Astrocyte of the hippocampus (primary cell): ENCODE measurements around the gene IFNLR1.

Experiments used
- DNase-seq: peaks from one replicate; pipeline ENCODE4 v3.0.0; 2011; ENCODE audit warnings: low read depth, low spot score

IFNLR1 gene

DNA sequence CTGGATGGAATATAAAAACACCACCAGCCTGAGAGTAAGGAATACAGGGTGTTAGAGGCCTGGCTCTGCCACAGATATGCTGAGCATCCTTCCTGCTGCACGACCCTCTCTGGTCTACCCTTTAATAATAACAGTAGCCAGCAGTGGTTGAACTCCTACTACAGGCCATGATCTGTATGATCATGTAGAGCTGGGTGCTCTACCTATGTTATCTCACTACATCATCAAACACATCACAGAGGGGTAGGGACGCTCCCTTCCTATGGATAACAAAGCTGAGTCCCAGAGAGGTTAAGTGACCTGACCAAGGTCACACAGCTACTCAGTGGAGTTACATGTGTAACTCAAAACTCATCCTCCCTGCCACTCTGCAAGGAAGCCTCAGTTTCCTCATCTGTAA, 62.1 kb downstream of the IFNLR1 start:
- DNase-seq: no peak

DNA sequence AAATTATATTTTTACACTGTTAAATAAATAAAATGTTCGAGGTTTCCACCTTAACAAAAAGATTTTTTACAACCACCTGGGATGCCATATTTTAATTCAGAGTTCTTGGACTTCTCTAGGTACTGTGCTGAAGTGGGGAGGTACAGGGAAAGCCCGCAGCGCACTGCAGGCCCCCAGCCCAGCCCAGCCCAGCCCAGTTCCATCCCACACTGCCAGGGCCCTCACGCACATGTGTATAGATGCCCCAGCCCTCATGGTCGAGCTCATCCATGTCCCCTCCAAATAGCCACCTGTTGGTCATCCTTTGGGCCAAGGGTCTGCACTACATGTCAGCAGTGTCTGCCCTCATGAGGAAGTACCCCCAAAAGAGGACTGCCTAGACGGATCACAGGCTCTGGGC, 63.5 kb downstream of the IFNLR1 start:
- DNase-seq: no peak

DNA sequence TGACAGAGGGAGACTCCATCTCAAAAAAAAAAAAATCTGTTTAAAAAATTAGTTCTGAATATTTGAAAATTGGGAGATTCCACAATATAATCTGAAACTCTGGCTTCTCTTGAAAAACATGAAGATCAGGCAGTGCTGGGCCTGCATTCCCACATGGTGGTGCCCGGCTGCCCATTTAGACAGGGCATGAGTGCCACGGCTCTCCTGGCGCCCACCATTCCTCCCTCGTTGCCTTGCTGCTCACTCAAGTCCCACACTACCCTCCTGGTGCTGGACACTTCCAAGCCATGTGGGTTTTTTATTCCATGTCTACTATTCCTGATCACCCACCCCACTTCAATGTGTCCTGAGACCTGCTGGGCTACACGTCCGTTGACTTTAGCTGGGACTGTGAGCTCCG, 64.3 kb downstream of the IFNLR1 start:
- DNase-seq: no peak

DNA sequence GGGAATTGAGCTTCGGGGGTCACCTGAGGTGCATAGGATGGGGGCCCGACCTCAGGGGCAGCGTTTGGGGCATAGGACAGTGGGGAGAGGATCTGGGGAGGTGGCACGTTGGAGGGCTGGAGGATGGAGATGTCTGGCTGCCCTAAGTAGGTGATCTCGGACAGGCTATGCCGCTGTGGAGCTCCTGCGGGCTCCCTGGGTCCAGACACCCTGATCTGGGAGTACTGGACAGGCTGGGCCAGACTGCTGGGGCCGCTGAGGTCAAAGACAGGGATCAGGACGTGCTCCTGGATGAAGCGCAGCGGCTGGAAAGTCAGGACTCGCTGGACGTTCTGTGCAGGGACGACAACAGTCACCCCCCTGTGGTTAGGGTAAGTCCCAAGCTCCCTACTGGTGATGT, 65.7 kb downstream of the IFNLR1 start:
- DNase-seq: no peak

DNA sequence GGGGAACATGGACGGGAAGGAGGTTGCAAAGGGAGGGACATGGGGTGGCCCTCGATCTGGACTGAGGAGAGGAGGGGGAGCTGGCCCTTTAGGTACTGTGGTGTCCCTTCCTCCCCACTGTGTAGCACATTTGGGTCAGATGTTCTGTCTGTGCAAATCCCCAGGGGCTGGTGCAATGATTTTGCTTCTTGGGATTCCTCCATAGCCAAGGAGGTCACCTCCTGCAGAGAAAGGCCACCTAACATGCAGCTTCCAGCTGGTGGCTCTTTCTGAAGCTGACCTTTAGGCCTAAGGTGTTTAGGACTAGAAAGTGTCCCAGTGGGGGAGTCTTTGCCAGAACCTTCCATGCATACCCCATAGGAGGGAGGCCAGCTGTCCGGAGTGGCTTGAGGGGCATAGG, 66.1 kb downstream of the IFNLR1 start:
- DNase-seq: no peak

DNA sequence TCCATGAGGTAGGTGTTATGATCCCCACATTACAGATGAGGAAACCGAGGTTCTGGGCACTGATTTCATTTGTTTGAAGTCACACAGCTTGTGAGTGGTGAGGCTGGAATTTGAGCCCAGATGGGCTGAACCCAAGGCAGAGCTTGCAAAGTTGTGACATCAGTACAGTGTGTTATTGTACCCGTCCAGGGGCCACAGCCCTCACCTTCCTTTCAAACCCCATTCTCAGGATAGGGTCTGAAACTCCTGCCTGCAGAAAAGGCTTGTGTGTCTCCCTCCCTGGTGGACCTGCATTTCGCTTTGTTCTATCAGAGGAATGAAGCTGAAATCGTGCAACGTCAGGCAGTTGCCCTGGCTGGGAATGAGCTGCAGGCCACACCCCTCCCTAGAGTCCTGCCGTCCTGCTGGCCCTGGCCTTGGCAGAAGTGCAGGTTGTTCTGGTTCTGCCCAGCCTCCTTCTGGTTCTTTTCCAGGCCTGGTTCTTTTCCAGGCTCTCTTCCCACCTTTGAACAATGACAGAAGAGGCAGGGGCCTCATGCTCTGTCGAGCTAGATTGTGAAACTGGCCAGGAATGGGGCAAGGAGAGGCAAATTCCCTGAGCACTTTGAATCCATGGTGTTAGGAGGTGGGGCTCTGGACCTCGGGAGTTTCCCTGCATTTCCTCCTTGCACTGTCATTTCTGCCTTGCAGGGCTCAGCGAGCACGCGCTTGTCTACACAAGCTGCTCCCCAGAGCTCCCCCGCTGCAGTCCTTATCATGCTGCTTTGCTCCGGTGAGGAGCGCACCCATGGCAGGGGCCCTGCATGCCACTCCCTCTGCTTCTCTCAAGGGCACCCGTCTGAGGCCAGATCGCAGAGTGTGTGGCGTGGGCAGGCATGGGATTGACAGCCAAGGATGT, 67.0 kb downstream of the IFNLR1 start:
- DNase-seq: peak; percentile 16

DNA sequence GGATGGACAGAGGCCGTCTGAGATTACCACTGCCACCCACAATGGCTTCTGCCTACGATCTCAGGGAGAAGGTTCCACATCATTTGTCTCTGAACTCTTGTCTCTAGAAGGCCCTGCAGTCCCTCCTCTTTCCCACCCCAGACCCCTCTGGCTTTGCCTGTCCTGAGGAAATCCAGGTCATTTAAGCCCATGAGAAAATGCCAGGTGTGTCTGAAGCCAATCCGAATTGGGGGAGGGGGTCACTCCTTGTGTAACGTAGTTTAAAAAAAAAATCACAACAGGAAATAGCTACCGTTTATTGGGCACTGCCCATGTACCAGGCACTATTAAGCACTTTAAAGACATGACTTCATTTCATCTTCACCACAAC, 67.6 kb downstream of the IFNLR1 start:
- DNase-seq: no peak

DNA sequence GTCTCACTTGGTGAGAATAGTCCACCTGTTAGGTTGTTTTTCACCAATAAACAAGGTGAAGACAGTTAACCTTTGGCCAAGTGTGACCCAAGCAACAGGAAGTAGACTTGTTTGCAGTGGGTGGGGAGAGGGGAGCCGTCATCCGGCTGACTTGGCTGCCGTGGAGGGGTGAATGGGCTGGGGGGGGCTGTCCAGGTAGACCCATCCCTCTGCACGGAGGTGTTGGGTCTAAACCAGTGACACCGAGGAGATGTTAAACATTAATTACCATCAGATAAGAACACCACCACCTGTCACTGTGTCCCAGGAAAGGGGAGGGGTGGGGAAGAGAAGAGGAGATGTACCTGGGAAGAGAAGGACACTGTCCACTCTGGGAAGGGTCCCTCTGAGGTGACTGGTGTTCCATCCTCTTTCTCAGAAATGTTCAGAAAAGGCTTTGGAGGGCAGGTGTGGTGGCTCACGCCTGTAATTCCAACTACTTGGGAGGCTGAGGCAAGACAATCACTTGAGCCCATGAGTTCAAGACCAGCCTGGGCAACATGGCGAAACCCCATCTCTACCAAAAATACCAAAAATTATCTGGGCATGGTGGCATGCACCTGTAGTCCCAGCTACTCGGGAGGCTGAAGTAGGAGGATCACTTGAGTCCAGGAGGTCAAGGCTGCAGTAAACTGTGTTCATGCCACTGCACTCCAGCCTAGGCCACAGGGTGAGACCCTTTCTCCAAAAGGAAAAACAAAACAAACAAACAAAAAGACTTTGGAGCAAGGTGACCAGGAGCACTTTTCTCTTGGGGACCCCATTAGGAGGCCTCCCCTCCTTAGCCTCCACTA, 68.5 kb downstream of the IFNLR1 start:
- no peak for DNase-seq

DNA sequence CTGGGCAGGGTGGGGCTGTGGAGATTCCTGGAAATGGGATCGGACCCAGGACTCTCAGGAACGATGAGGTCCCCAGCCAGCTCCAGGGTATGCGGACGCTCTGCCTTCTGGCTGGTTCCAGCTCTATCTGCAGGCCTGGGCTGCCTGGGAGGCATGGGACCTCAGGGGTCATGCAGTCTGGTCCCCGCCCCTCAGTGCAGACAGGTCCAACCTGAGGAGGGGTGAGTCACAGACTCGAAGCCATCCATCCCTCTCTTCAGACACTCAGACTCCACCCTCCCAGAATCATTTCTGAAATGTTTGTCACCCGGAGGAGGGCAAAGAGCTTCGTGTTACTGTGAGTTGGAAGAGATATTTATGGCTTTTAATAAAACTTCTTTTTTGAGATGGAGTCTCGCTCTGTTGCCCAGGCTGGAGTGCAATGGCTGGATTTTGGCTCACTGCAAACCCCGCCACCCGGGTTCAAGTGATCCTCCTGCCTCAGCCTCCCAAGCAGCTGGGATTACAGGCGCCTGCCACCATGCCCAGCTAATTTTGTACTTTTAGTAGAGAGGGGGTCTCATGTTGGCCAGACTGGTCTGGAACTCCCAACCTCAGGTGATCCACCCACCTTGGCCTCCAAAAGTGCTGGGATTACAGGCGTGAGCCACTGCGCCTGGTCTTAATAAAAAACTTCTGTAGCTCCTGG, 69.2 kb downstream of the IFNLR1 start:
- DNase-seq: peak; percentile 26

DNA sequence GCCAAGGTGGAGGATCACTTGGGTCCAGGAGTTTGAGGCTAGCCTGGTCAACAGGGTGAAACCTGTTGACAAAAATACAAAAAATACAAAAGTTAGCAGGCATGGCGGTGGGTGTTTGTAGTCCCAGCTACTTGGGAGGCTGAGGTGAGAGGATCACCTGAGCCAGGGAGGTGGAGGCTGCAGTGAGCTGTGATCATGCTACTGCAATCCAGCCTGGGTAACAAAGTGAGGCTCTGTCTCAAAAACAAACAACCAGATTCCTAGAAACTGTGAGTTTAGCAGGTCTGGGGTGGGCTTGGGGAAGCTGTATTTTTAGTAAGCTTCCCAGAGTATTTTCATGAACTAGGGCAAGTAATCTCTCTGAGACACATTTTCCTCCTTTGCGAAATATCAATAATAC, 70.0 kb downstream of the IFNLR1 start:
- no peak for DNase-seq

DNA sequence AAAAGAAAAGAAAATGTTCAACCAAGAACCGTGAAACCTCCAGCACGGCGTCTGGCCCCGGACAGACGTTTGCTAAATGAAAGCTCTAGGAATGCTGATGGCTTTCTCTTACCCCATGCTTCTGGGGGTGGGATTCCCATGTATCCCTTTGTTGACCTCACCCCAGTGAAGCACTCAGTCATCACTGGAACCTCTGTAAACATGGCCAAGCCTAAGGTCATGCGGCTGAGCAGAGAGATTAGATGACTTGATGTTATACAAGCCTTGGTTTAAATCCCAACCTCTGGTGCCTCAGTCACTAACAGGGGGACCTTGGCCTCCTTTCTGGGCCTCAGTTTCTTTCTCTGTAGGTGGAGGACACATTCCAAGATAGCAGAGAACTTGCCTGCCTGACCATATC, 72.3 kb downstream of the IFNLR1 start:
- no peak for DNase-seq

DNA sequence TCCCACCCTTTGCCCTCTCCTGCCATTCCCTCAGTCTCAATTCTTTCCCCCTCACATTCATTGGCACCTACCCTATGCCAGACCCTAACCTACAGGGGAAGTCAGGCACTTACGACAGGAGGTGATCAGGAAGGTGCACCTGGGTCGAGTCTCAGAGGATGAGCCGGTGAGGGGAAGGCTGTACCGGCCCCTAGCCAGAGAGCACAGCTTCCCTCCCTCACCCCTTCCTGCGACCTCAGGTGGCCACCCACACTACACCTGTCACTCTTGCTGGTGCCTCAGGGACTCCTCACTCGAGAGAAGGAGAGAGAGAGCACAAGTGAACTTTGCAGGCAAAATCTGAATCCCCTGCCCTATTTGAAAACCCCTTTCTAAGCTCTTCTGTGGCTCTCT, 73.5 kb downstream of the IFNLR1 start:
- no peak for DNase-seq

DNA sequence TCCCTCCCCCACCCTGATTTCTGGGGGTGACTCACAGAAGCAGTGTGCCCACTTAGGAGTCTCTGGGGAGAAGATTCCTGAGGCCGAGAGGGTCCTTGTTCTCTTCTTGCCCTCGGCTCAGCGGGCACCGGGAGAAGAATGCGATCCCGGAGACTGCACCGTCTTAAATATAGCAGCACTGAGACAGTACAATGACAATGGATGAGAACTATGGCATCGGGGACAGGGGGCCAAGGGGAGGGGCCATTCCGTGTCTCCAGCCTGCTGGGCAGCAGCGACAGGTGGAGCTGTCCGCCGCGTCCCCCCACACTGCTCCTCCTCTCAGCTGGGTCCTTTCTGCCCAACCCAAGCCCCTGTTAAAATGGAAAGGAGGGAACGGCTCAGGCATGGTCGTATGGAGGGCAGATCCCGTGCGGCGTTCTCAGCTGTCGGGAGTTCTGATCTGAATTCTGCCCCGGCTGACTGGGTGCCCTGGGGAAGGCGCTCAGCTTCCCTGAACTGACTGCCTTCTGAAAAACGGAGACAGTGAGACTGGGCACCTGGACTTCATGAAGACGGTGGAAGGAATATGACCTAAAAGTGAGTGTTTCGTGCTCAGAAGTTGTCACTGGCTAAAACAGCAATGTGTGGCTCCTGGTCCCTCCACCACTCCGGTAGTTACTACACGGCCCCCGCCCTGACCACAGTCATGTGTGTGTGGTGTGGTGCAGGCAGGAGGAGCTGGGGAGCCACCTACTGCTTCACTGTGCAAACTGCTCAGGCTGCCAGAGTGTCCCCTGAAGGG, 74.9 kb downstream of the IFNLR1 start, which contains the start of gene MYOM3:
Gene MYOM3 (minus strand): TSS at position 140 of the 784 bp plus-strand sequence. CDS start 3,499 bp downstream, outside the sequence.
- peak; percentile 84 for DNase-seq

DNA sequence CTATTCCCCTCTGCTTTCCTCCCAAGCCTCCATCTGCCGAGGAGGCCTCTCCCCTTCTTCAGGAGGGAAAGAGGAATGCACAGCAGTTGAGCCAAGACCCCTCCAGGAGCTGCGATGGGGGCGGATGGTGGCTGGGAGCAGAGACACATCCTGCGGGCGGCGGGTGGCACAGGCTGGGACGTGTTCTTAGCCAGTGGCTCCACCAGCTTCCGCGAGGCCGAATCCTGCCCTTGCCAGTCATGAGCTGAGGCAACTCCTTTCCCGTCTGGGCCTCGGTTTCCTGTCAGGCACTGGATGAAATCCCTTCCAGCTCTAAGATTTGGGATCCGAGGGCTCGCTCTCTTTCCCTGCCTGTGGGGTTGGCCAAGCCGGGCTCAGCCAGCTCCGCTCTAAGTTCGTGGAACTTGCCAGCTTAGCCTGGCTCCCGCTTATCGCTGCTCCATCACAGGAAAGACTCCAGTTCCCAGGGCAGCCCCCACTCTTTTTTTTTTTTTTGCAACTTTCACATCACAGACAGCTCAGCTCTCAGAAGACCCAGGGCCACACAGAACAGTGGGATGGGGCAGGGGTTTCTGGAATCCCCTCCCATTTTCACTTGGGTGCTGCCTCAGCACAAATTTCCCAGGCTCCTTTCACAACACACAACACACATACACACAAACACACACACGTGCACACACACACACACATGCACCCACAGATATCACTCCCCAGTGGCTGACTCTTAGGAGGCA, 75.7 kb downstream of the IFNLR1 start:
- DNase-seq: no peak

DNA sequence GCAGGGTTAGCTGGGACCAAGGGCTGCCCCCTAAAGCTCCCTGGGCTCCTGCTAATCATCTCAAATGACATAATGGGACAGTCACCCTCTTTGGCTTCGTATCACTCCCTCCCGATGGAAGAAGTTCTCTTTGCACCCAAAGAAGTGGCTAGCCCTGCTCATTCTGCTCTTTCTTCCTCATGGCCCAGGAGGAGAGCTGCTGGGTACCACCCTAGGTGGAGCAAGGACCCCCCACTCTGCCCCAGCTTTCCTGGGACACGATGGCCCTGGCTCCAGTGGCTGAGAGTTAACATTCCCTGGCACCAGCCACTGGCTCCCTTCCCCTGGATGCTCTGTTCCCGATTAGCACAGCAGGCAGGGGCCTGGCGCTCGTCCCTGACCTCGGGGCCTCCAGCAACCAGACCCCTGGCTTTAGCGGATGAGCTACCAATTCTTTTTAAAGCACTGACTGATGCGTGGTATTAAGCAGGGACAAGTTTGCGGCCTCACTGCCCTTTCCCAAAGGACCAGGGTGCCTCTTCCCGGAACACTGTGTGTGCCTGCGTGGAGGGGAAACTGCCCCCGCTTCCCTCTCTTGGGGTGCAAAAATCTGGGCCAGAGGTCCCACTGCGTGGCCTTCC, 76.3 kb downstream of the IFNLR1 start:
- no peak for DNase-seq

DNA sequence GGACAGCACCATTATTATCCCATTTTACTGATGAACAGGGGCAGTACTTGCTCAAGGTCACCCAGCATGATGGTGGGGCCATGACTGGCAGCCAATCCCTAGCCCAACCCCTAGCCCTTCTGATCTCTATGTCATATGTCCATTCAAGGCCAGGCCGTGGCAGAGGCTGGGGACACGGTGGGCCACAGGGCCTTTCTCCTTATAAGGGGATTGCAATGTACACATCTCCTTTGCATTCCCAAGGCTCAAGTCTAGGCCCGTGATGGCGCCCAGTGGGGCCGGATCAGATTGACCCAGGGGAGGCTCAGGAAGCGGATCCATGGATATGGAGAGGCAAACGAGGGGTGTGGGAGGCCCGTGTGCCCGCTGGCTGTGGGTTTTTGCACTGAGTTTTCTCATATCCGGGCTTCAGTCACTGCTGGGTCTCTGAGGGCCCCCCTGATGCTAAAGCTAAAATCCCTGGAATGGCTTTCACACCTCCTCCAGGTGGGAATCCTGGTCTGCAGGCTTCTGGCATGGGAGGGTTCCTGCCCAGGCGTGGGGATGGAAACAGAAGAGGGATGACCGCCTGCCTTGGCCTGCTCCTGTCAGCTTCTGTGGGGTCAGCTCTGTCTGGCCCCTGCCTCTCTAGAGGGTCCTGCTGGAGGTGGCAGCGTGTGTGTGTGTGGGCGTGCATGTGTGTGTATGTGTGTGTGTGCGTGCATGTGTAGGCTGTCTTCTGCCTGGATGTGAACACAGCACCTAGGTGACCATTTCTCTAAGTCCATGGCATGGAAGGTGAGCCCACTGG, 77.2 kb downstream of the IFNLR1 start:
- DNase-seq: no peak

DNA sequence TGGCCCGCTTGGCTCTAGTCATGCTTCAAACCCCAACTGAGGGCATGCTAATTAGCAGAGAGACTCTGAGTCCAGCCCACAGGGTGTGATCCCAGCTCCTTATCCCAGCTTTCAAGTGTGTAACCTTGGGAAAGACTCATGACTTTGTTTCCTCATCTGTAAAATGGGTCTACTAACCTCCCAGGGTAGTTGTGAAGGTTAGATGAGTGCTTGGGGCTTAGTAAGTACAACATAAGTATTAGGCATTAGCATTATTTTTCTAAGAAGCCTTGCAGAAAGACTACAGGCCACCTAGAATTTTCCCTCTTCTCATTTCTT, 78.0 kb downstream of the IFNLR1 start:
- no peak for DNase-seq

DNA sequence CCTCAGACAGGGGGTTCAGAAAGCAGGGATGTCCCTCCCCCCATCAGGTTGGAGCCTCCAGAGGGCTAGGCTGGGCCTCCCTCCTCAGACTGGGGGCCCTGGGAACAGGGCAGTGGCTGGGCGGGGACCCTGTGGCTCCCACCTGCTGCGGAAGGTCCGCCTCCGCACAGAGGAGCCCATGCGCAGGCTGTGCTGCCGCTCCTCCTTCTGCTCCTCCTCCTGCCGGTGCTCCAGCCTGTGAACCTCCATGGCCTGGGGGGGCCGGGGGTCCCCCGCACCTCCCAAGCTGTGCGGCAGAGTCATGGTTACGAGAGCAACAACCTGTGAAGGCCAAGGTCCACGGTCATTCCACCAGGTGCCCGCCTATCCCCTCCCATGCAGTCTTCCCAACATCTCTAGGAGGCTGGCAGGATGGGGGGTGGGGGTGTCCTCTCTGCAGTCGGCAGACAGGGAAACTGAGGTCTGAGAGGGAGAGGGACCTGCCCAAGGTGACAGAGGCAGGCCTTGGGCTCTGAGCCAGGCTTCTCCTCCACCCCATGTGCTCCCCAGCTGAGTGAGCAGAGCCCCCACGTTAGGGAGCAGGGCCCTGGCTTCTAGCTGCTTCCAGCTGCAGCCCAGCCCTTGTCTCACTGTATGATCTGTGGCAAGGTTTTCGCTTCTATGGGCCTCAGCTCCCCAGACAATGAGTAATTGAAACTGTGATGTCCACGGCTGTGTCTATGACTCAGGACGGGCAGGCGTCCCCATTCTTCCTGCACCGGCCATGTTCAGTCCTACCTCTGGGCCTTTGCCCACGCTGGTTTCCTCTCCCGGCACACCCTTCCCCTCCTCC, 78.5 kb downstream of the IFNLR1 start:
- DNase-seq: peak; percentile 81
